ENCODE data around the gene MLLT6.

MLLT6 gene

DNA sequence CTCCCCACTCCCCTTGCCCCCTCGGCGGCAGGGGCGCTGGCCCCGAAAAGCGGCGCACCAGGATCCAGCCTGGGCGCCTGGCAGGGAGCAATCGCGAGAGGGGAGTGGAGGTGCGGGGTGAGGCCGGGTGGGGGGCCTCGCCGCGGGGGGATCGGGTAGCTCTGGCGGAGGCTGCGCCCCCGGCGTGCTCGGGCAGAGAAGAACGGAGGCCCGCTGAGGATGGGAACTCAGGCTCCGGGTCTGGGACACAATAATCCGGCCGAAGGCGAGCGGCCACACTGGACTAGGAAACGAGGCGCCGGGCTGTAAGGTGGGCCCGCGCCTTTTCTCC lies 43.8 kb downstream of the MLLT6 start:
- Histone ChIP-seq H2AFZ (ENCODE audit: low read depth) (peak overlapping the region; percentile 84; the same call in 1 of the 2 replicates), H3K4me1 (ENCODE audit: low read depth, poor library complexity, severe bottlenecking) (peaks cover 31% of the 10 kb centered on the region), H3K36me3 (ENCODE audit: insufficient read depth) (no peaks in the 10 kb centered on the region), H3K79me2 (ENCODE audit: insufficient read depth, low read depth) (peaks cover 14% of the 10 kb centered on the region), H3K4me2 (peak overlapping the region; percentile 84), H3K4me3 (IDR thresholded peaks at IDR 0.05; ENCODE audit: insufficient read depth, low read depth, low read length) (no peak overlapping the region), H3K9ac (no peak overlapping the region; the same call in 1 of the 2 replicates), H3K27ac (no peak overlapping the region), H3K27me3 (ENCODE audit: insufficient read depth, low read depth) (peaks cover 25% of the 10 kb centered on the region; the same call in 1 of the 2 replicates), H4K20me1 (ENCODE audit: insufficient read depth) (no peaks in the 10 kb centered on the region)
- no peak for TF ChIP-seq CTCF (conservative IDR thresholded peaks at IDR 0.05; ENCODE audit: low read depth, low read length)

DNA sequence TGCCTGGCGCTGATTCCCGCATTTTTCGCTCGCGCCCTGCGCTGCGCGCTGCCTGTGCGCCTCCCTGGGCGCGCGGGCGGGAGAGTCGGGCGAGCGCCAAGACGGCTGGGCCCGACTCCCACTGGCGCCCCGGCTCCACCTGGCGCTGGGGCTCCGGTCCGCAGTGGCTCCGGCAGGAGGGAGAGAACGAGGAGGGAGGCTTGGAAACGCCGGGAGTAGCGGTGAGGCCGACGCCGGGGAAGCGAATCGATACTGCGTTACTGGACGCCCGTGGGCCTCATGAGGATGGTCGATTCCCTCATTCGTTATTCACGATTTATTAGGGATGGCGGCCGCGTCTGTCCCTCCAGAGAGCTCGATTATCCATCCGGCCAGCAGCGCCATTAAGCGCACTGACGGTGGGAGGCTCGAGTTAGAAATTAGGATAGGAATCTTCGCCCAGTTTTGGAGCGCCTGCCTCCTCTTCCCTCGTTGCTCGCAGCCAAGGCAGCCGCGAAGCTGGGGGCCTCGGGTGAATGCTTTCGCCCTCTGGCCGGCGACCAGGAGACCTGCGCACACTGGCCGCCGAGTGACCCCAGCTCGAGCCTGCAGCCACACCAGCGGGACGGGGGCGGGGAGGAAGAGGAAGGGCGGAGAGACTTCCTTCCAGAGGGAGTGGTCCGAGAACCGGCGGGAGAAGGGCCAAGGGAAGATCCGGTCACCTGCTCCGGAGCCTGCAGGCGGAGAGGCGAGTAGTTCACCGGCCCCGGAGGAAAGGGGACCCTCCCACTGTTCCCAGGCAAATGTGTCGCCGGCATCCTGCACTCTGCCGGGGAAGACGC lies 44.4 kb downstream of the MLLT6 start:
- Histone ChIP-seq H3K9ac (no peak overlapping the region), H2AFZ (ENCODE audit: low read depth) (no peak overlapping the region; the same call in 1 of the 2 replicates), H3K27me3 (ENCODE audit: insufficient read depth, low read depth) (peaks cover 25% of the 10 kb centered on the region; the same call in 1 of the 2 replicates), H3K4me2 (peak overlapping the region; percentile 84; the same call in 1 of the 2 replicates), H3K79me2 (ENCODE audit: insufficient read depth, low read depth) (peaks cover 19% of the 10 kb centered on the region), H3K4me3 (IDR thresholded peaks at IDR 0.05; ENCODE audit: insufficient read depth, low read depth, low read length) (no peak overlapping the region), H3K4me1 (ENCODE audit: low read depth, poor library complexity, severe bottlenecking) (peaks cover 37% of the 10 kb centered on the region), H4K20me1 (ENCODE audit: insufficient read depth) (no peaks in the 10 kb centered on the region), H3K36me3 (ENCODE audit: insufficient read depth) (no peaks in the 10 kb centered on the region; the same call in 1 of the 2 replicates), H3K27ac (no peak overlapping the region)
- TF ChIP-seq CTCF (conservative IDR thresholded peaks at IDR 0.05; ENCODE audit: low read depth, low read length): no peak

DNA sequence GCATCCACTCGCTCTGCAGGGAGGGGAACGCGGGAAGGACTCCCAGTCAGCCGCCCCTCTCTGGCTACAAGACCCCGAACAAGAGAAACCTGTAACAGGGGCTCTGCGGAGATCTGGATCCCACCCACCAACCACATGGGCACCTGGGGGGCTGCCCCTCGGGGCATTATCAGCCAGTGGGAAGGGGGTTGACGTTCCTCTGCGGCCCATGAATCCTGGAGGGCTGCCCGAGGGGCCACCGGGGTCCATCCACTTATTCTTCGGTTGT lies 44.9 kb downstream of the MLLT6 start:
- no peak overlapping the region for H3K27ac ChIP-seq
- peaks cover 25% of the 10 kb centered on the region for H3K79me2 ChIP-seq (ENCODE audit: insufficient read depth, low read depth)
- peaks cover 41% of the 10 kb centered on the region for H3K4me1 ChIP-seq (ENCODE audit: low read depth, poor library complexity, severe bottlenecking)
- no peak overlapping the region for H2AFZ ChIP-seq (ENCODE audit: low read depth)
- H3K36me3 ChIP-seq (ENCODE audit: insufficient read depth): no peaks in the 10 kb centered on the region; the same call in 1 of the 2 replicates
- peaks cover 25% of the 10 kb centered on the region; the same call in 1 of the 2 replicates for H3K27me3 ChIP-seq (ENCODE audit: insufficient read depth, low read depth)
- H3K4me3 ChIP-seq (IDR thresholded peaks at IDR 0.05; ENCODE audit: insufficient read depth, low read depth, low read length): no peak overlapping the region
- no peak overlapping the region for H3K9ac ChIP-seq
- peak overlapping the region; percentile 89; the same call in 1 of the 2 replicates for H3K4me2 ChIP-seq
- TF ChIP-seq CTCF (conservative IDR thresholded peaks at IDR 0.05; ENCODE audit: low read depth, low read length): no peak
- H4K20me1 ChIP-seq (ENCODE audit: insufficient read depth): no peaks in the 10 kb centered on the region

DNA sequence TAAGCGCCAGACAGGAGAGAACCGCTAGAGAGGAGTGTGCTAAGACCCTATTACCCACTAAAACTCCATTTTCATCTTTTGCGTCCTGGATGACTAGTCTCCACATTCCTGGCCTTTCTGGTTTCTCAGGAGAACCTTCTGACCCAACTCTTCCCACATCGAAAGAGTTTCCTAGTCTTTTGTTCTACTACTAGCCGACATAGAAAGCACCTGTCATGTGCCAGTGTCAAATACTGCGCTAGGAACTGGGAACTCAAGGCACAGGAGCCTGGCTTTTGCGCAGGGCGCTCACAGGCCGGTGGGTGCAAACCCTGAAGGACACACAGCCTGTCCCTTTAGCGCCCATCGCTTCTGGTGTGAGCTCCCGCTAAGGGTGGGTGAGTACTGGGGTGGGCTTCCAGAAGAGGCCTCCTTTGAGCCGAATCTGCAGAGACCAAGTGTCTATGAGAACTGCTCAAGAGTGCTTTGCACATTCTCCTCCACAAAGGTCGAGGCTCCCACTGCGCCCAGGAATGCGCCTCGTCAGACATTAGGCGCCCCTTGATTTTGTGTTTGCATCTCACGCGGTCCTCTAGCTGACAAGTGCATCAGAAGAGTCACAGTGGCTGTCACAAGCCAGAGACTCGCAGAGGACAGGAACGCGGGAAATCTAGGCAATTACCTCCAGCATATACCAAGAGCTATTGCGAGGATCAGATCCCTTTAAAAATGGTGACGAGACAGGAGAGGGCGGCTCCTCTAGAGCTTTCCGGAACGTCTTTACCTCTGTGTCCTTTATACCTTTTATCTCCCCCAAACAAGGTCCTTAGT lies 45.4 kb downstream of the MLLT6 start:
- Histone ChIP-seq H3K9ac (no peak overlapping the region), H4K20me1 (ENCODE audit: insufficient read depth) (no peaks in the 10 kb centered on the region), H2AFZ (ENCODE audit: low read depth) (peak overlapping the region; percentile 31), H3K79me2 (ENCODE audit: insufficient read depth, low read depth) (peaks cover 28% of the 10 kb centered on the region), H3K4me2 (peak overlapping the region; percentile 89), H3K4me1 (ENCODE audit: low read depth, poor library complexity, severe bottlenecking) (peaks cover 41% of the 10 kb centered on the region), H3K27me3 (ENCODE audit: insufficient read depth, low read depth) (peaks cover 25% of the 10 kb centered on the region; the same call in 1 of the 2 replicates), H3K27ac (no peak overlapping the region), H3K4me3 (IDR thresholded peaks at IDR 0.05; ENCODE audit: insufficient read depth, low read depth, low read length) (no peak overlapping the region), H3K36me3 (ENCODE audit: insufficient read depth) (no peaks in the 10 kb centered on the region; the same call in 1 of the 2 replicates)
- no peak for TF ChIP-seq CTCF (conservative IDR thresholded peaks at IDR 0.05; ENCODE audit: low read depth, low read length)

Data from KMS-11 (cell line).